ENCODE data around the gene SYCP2L. TPM values are rescaled to one million over a fixed set of nuclear protein-coding genes. Genes with fewer than 3 reads are reported as not detected.

Gene SYCP2L
- total and polyA plus RNA-seq, 2 experiments from 2014 or later, result 10.5 to 11.0 TPM

DNA sequence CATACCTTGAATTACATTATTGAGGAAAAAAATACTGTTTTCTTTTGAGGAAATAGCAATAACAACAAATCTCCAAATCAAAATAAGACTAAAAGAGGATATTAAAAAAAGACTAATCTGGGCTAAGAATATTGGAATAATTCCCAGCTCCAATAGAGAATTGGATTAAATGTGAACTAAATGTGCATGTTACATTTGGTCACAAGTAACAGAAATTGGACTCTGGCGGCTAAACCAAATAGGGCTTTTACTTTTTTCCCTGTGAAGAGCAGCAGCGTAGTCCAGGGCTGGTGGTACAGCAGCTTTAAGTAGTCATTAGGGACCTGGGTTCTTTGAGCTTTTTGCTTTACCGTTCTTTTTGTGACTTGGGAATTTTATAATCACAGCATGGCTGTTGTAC, 85.3 kb downstream of the SYCP2L start (continued):
- TF ChIP-seq, protein P1, sequence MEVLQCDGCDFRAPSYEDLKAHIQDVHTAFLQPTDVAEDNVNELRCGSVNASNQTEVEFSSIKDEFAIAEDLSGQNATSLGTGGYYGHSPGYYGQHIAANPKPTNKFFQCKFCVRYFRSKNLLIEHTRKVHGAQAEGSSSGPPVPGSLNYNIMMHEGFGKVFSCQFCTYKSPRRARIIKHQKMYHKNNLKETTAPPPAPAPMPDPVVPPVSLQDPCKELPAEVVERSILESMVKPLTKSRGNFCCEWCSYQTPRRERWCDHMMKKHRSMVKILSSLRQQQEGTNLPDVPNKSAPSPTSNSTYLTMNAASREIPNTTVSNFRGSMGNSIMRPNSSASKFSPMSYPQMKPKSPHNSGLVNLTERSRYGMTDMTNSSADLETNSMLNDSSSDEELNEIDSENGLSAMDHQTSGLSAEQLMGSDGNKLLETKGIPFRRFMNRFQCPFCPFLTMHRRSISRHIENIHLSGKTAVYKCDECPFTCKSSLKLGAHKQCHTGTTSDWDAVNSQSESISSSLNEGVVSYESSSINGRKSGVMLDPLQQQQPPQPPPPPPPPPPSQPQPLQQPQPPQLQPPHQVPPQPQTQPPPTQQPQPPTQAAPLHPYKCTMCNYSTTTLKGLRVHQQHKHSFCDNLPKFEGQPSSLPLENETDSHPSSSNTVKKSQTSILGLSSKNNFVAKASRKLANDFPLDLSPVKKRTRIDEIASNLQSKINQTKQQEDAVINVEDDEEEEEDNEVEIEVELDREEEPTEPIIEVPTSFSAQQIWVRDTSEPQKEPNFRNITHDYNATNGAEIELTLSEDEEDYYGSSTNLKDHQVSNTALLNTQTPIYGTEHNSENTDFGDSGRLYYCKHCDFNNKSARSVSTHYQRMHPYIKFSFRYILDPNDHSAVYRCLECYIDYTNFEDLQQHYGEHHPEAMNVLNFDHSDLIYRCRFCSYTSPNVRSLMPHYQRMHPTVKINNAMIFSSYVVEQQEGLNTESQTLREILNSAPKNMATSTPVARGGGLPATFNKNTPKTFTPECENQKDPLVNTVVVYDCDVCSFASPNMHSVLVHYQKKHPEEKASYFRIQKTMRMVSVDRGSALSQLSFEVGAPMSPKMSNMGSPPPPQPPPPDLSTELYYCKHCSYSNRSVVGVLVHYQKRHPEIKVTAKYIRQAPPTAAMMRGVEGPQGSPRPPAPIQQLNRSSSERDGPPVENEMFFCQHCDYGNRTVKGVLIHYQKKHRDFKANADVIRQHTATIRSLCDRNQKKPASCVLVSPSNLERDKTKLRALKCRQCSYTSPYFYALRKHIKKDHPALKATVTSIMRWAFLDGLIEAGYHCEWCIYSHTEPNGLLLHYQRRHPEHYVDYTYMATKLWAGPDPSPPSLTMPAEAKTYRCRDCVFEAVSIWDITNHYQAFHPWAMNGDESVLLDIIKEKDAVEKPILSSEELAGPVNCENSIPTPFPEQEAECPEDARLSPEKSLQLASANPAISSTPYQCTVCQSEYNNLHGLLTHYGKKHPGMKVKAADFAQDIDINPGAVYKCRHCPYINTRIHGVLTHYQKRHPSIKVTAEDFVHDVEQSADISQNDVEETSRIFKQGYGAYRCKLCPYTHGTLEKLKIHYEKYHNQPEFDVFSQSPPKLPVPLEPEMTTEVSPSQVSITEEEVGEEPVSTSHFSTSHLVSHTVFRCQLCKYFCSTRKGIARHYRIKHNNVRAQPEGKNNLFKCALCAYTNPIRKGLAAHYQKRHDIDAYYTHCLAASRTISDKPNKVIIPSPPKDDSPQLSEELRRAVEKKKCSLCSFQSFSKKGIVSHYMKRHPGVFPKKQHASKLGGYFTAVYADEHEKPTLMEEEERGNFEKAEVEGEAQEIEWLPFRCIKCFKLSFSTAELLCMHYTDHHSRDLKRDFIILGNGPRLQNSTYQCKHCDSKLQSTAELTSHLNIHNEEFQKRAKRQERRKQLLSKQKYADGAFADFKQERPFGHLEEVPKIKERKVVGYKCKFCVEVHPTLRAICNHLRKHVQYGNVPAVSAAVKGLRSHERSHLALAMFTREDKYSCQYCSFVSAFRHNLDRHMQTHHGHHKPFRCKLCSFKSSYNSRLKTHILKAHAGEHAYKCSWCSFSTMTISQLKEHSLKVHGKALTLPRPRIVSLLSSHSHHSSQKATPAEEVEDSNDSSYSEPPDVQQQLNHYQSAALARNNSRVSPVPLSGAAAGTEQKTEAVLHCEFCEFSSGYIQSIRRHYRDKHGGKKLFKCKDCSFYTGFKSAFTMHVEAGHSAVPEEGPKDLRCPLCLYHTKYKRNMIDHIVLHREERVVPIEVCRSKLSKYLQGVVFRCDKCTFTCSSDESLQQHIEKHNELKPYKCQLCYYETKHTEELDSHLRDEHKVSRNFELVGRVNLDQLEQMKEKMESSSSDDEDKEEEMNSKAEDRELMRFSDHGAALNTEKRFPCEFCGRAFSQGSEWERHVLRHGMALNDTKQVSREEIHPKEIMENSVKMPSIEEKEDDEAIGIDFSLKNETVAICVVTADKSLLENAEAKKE (CRISPR knock-in tag; IDR thresholded peaks at IDR 0.05), result no peak
- TF ChIP-seq ZNF331 (CRISPR knock-in tag; IDR thresholded peaks at IDR 0.05; ENCODE audit: low read depth) (no peak), JUNB (IDR thresholded peaks at IDR 0.05; ENCODE audit: unreplicated experiment) (no peak), STAT1 (IDR thresholded peaks at IDR 0.05; ENCODE audit: unreplicated experiment) (no peak)

DNA sequence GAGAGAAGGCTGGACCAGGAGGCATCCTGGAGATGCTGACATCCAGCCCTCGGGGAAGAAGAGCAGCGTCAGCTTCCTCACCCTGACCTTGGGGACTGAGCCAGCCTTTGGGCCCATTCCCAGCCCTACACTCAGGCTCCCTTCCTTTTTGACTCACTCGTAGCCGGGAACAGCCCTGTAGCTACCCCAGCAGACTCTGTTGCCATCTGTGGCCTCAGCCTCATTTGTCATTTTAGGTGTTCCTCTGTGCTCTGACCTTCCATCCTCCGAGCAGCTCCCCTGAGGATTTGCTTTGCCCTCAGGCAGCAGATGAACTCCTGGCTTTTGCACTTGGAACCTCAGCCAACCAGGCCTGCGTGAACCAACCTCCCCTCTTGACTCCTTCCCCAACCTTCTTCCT, 89.7 kb downstream of the SYCP2L start:
- Histone ChIP-seq H4K20me1 (replicated peaks; ENCODE audit: insufficient read depth) (no peaks in the 10 kb centered on the region), H3K4me1 (ENCODE audit: insufficient read depth) (0 out of 2 replicates have a peak, but pooled peaks cover 5% of the 10 kb centered on the region), H3K4me3 (no peak overlapping the region), H2AFZ (no peak overlapping the region), H3K27me3 (ENCODE audit: insufficient read depth) (no peaks in the 10 kb centered on the region), H3K9me2 (ENCODE audit: insufficient read depth) (no peaks in the 10 kb centered on the region), H3K79me2 (replicated peaks; ENCODE audit: insufficient read depth) (no peaks in the 10 kb centered on the region), H3K36me3 (ENCODE audit: insufficient read depth) (no peaks in the 10 kb centered on the region), H3F3A (replicated peaks; ENCODE audit: low read depth) (no peaks in the 10 kb centered on the region), H3K4me2 (no peak overlapping the region), H3K27ac (ENCODE audit: low read depth) (no peak overlapping the region)
- Mint-ChIP-seq H3K4me3 (no peak overlapping the region), H3K36me3 (ENCODE audit: low read depth) (no peaks in the 10 kb centered on the region), H3K9me3 (no peaks in the 10 kb centered on the region; the same call in 2 of the 3 replicates), H3K4me1 (peaks cover 12% of the 10 kb centered on the region), H3K27ac (no peak overlapping the region), H3K27me3 (ENCODE audit: insufficient read depth, low read depth, poor library complexity) (peaks cover 3% of the 10 kb centered on the region)
- no peak for DNase-seq (ENCODE audit: low spot score)
- no peak for ATAC-seq
- TF ChIP-seq, protein P2, sequence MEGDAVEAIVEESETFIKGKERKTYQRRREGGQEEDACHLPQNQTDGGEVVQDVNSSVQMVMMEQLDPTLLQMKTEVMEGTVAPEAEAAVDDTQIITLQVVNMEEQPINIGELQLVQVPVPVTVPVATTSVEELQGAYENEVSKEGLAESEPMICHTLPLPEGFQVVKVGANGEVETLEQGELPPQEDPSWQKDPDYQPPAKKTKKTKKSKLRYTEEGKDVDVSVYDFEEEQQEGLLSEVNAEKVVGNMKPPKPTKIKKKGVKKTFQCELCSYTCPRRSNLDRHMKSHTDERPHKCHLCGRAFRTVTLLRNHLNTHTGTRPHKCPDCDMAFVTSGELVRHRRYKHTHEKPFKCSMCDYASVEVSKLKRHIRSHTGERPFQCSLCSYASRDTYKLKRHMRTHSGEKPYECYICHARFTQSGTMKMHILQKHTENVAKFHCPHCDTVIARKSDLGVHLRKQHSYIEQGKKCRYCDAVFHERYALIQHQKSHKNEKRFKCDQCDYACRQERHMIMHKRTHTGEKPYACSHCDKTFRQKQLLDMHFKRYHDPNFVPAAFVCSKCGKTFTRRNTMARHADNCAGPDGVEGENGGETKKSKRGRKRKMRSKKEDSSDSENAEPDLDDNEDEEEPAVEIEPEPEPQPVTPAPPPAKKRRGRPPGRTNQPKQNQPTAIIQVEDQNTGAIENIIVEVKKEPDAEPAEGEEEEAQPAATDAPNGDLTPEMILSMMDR (conservative IDR thresholded peaks at IDR 0.05; ENCODE audit: low read depth in 2 of 2), result no peak
- TF ChIP-seq NANOG (IDR thresholded peaks at IDR 0.05; ENCODE audit: borderline replicate concordance) (no peak), STAT1 (IDR thresholded peaks at IDR 0.05; ENCODE audit: unreplicated experiment) (no peak), CREB1 (CRISPR knock-in tag; IDR thresholded peaks at IDR 0.05; ENCODE audit: low read depth) (no peak), ZNF114 (CRISPR knock-in tag; IDR thresholded peaks at IDR 0.05) (no peak), EZH2phosphoT487 (IDR thresholded peaks at IDR 0.05; ENCODE audit: unreplicated experiment) (no peak), POLR2AphosphoS5 (IDR thresholded peaks at IDR 0.05; ENCODE audit: low read depth) (no peak)
- TF ChIP-seq, protein P3, sequence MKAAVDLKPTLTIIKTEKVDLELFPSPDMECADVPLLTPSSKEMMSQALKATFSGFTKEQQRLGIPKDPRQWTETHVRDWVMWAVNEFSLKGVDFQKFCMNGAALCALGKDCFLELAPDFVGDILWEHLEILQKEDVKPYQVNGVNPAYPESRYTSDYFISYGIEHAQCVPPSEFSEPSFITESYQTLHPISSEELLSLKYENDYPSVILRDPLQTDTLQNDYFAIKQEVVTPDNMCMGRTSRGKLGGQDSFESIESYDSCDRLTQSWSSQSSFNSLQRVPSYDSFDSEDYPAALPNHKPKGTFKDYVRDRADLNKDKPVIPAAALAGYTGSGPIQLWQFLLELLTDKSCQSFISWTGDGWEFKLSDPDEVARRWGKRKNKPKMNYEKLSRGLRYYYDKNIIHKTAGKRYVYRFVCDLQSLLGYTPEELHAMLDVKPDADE (IDR thresholded peaks at IDR 0.05), result no peak
